Stimulated activated naive CD4-positive, alpha-beta T cell treated with Interleukin-2 at 50 U/mL for 16 hours (primary cell): ENCODE data around the gene CDC6.

ENCODE experiments used
- DNase-seq: peaks from one replicate; lab custom pipeline; 2025; lab: John Stamatoyannopoulos, UW

Gene CDC6, protein sequence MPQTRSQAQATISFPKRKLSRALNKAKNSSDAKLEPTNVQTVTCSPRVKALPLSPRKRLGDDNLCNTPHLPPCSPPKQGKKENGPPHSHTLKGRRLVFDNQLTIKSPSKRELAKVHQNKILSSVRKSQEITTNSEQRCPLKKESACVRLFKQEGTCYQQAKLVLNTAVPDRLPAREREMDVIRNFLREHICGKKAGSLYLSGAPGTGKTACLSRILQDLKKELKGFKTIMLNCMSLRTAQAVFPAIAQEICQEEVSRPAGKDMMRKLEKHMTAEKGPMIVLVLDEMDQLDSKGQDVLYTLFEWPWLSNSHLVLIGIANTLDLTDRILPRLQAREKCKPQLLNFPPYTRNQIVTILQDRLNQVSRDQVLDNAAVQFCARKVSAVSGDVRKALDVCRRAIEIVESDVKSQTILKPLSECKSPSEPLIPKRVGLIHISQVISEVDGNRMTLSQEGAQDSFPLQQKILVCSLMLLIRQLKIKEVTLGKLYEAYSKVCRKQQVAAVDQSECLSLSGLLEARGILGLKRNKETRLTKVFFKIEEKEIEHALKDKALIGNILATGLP

GRCh38 chr17:40287494-40288369 is at the start of gene CDC6:
CDC6 (plus strand) TSS chr17:40287879; CDS start chr17:40289421, 1,542 bp downstream.
- DNase-seq = peak; percentile 98

GRCh38 chr17:40241252-40241834 is 46.3 kb upstream of the CDC6 start:
- no peak for DNase-seq

DNA sequence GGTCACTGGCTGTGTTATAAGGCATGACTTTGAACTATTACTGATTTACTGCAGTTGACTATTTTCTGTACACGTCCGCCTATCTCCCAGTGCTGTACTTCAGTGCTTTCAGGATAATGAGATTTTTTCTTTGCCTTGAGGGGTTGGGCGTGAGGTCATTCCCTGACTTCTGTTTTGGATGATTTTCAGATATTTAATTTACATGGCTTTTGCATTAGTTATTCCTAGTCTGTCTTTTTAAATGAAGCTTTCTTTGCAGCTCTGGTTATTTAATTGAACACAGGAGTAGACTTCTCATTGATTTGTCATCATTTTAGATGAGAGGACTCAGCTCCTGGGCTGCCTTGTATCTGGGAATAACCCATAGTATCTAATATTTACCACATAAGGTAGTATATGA is 44.9 kb upstream of the CDC6 start:
- DNase-seq = no peak

- no peak for DNase-seq
Measured at GRCh38 chr17:40243761-40244160, 43.9 kb upstream of the CDC6 start.

DNA sequence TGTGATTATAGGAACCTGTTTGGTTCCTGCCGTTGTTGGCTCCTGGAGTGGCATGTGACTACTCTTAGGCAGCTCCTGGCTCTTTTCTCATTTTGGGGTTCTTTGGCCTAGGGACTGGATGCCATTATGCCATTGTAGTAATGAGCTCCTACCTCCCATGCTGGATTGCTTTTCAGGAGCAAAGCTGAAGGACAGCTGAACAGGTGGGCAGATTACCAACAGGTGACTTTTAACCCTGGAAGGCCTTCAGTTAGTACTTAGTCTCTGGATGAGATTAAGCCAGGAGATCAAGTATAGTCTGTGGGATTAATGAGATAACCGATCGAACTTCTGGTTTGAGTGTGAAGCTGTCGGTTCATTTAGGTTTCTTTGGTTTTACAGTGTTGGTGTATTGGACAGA is 43.4 kb upstream of the CDC6 start:
- DNase-seq = no peak

- no peak for DNase-seq
Measured at GRCh38 chr17:40247926-40248495, 39.7 kb upstream of the CDC6 start.

GRCh38 chr17:40248507-40248906 is 39.2 kb upstream of the CDC6 start:
- no peak for DNase-seq

DNA sequence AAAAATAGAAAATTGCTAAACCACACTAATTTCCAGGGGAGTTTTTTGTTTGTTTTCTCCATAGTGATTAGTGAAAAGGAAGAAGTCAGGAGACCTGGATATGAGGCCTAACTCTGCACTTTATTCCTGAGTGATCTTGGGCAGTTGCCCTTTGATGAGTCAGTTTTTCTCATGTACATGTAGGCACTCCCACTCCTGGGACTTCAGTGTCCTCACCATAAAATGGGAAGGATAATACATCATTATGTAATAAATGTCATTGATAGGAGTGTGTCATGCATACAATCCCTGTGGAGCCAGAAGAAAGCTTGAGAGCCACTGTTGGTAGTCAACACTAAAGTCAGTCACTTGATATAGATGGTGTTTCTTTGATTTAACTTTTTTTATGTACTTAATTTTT is 36.1 kb upstream of the CDC6 start:
- DNase-seq = no peak

DNA sequence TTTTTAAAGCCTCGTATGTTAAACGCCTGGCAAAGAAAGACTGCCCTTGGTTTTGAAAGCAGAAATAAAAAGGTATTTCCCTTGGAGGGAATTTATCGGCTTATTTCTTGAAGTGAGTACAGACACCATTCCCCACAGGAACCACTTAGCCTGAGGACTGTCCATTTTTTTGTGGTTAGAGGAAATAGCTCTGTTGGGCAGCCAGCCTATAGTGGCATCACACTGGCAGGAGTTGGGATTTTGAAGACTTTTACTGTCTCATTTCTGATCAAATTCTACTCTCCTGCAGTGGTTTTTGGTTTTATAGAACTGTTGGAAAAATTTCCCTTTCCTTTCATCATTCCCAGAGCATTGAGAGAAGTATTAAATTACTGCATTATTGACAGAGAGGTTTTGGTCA is 34.1 kb upstream of the CDC6 start:
- DNase-seq = no peak

GRCh38 chr17:40259505-40259904 is 28.2 kb upstream of the CDC6 start:
- DNase-seq = no peak

DNA sequence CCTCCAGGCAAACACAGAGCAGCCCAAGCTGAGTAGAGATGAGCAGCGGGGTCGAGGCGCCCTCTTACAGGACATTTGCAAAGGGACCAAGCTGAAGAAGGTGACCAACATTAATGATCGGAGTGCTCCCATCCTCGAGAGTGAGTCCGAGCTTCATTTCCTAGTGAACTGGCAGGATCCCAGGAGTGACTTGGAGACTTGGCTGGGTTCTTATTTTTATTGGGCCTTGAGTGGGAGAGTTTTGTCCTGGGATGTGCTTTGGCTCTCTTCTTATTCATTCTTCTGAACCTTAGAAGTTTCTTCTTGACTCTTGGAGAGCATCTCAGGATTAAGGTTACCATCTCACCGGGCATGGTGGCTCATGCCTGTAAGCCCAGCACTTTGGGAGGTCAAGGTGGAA is 27.2 kb upstream of the CDC6 start:
- no peak for DNase-seq

- DNase-seq = no peak
Measured at GRCh38 chr17:40264458-40265185, 23.1 kb upstream of the CDC6 start.

GRCh38 chr17:40265337-40265736 is 22.3 kb upstream of the CDC6 start:
- DNase-seq = no peak

- no peak for DNase-seq
Measured at GRCh38 chr17:40266882-40267281, 20.8 kb upstream of the CDC6 start.

- DNase-seq = no peak
Measured at GRCh38 chr17:40268141-40268712, 19.5 kb upstream of the CDC6 start.

DNA sequence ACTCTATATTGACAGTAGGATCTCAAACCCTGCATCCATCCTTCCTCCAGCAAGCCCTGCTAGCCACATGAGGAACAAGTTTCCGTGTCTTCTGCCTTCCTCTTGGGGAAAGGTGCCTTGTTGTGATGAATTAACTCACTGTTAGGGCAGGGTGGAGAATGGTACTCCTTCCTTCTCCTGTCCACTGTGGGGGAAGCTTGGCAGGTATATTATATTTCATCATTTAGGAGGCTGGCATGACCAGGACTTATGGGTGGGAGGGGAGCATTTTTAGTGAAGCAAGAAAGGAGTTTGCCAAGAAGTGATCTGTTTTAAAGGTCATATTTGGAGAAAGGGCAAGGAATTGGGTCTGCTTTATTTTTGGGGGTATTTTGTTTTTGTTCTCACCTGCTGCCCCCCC is 9.3 kb upstream of the CDC6 start:
- DNase-seq = no peak

- no peak for DNase-seq
Measured at GRCh38 chr17:40279402-40279801, 8.3 kb upstream of the CDC6 start.

- DNase-seq = no peak
Measured at GRCh38 chr17:40281663-40282062, 6.0 kb upstream of the CDC6 start.

- no peak for DNase-seq
Measured at GRCh38 chr17:40283662-40284061, 4.0 kb upstream of the CDC6 start.

DNA sequence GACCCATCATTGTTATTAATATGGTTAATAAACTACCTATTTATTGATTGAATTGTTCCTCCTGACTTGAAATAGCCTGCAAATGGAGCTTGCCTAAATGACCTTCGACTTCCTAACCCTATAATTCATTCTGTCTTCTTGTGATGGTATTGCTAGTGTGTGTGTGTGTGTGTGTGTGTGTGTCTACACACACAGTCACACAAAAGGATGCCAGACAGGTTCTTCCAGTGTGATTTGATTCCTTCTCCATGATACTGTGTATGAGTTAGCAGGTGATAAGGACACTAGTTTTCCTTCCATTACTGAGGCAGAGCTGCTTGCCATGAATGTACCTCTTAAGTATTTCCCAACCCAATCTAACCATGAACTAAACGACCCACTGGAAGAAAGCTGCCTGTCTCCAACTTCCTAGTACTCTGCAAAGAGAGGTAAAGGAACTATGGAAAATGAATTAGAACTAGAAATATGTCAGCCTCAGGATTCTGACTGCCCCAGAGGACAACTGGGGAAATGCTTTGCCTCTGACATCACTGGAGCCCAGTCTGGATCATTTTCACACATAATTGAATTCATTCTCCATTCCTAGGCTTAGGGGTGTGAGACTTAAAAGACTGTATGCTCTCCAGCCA is 3.5 kb upstream of the CDC6 start:
- DNase-seq = no peak

DNA sequence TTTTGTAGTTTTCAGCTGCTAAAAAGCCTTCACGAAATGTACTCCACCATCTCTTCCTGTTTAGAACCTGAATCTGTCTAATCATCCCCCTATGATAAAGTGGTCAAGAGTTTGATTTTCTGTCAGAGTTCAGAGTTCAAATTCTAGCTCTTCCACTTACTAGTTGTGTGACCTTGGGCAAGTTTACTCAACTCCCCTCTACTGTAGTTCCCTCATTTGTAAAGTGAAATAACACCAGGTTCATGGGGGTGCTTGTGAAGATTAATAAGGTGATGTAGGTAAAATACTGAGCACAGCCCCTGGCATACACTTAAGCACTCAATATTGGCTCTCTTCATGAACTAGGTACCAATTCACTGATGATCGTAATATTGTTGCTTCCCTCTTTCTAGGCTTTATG is 1.2 kb upstream of the CDC6 start:
- DNase-seq = no peak
